Neutrophil (primary cell): Measurements from ENCODE around the gene KRTAP8-1.

Experiments used
- H3K27ac ChIP-seq: fragments of 200-600 bp; sonication (generic); 2 replicates; pipeline ENCODE4 v1.5.1; 2016; ENCODE audit warnings: mild to moderate bottlenecking, moderate library complexity
- H3K27me3 ChIP-seq: fragments of 200-600 bp; sonication (generic); 2 replicates; pipeline ENCODE4 v1.6.0; 2016; ENCODE audit warnings: mild to moderate bottlenecking
- H3K36me3 ChIP-seq: fragments of 200-600 bp; sonication (generic); 2 replicates; pipeline ENCODE4 v1.5.1; 2017
- H3K4me1 ChIP-seq, 2 experiments: fragments of 200-600 bp in 1 of 2; sonication (generic) in 1 of 2; 1 replicate in 1 of 2; 2 replicates in 1 of 2; pipeline versions ENCODE4 v1.5.1 to v1.6.1; 2013 to 2016; ENCODE audit warnings: low read depth in 1 of 2, low read length in 1 of 2, mild to moderate bottlenecking in 1 of 2, moderate library complexity in 1 of 2; ENCODE audit not compliant: control insufficient read depth in 1 of 2, insufficient read depth in 1 of 2
- H3K4me3 ChIP-seq, 2 experiments: fragments of 200-600 bp in 1 of 2; sonication (generic) in 1 of 2; 1 replicate in 1 of 2; 2 replicates in 1 of 2; pipeline ENCODE4 v1.5.1; 2013 to 2016; ENCODE audit warnings: low read depth in 1 of 2, low read length in 1 of 2, mild to moderate bottlenecking in 1 of 2, moderate library complexity in 1 of 2
- H3K9me3 ChIP-seq: fragments of 200-600 bp; sonication (generic); 2 replicates; pipeline ENCODE4 v1.5.1; 2016
- TF ChIP-seq, protein P1 (sequence below): fragments of 200-600 bp; sonication (generic); IDR thresholded peaks from 2 replicates; pipeline ENCODE4 v1.5.1; 2016; ENCODE audit warnings: antibody characterized with exemption

KRTAP8-1 gene, protein sequence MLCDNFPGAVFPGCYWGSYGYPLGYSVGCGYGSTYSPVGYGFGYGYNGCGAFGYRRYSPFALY

DNA sequence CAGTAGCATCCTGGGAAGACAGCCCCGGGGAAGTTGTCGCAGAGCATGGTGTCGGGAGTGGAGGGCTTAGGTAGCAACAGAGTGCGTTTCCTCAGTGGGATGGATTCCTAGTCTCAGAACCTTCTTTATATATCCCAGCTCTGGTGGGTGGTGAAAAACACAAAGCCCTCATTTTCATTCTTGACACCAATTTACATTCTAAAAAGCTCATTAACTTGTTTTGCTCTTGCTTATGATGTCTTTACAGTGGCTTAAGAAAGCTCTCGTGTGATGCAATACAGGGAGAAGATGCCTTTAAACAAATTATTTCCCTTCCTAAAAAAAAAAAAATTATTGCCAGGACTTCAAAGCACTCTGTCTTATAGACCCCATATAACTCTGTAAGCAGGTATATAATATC is at the start of gene KRTAP8-1:
TSS of gene KRTAP8-1 (minus strand) at position 101 of the 400 bp plus-strand sequence. CDS start at position 47, 54 bp downstream.
- H3K4me1 ChIP-seq = no peaks in the 10 kb centered on the region
- H3K9me3 ChIP-seq = no peaks in the 10 kb centered on the region
- no peak within 1 kb of the TSS for H3K27ac ChIP-seq
- H3K27me3 ChIP-seq = no peaks in the 10 kb centered on the region
- TF ChIP-seq, protein P1, sequence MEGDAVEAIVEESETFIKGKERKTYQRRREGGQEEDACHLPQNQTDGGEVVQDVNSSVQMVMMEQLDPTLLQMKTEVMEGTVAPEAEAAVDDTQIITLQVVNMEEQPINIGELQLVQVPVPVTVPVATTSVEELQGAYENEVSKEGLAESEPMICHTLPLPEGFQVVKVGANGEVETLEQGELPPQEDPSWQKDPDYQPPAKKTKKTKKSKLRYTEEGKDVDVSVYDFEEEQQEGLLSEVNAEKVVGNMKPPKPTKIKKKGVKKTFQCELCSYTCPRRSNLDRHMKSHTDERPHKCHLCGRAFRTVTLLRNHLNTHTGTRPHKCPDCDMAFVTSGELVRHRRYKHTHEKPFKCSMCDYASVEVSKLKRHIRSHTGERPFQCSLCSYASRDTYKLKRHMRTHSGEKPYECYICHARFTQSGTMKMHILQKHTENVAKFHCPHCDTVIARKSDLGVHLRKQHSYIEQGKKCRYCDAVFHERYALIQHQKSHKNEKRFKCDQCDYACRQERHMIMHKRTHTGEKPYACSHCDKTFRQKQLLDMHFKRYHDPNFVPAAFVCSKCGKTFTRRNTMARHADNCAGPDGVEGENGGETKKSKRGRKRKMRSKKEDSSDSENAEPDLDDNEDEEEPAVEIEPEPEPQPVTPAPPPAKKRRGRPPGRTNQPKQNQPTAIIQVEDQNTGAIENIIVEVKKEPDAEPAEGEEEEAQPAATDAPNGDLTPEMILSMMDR = no peak
- H3K4me3 ChIP-seq = no peak within 1 kb of the TSS
- no peaks in the 10 kb centered on the region for H3K36me3 ChIP-seq

DNA sequence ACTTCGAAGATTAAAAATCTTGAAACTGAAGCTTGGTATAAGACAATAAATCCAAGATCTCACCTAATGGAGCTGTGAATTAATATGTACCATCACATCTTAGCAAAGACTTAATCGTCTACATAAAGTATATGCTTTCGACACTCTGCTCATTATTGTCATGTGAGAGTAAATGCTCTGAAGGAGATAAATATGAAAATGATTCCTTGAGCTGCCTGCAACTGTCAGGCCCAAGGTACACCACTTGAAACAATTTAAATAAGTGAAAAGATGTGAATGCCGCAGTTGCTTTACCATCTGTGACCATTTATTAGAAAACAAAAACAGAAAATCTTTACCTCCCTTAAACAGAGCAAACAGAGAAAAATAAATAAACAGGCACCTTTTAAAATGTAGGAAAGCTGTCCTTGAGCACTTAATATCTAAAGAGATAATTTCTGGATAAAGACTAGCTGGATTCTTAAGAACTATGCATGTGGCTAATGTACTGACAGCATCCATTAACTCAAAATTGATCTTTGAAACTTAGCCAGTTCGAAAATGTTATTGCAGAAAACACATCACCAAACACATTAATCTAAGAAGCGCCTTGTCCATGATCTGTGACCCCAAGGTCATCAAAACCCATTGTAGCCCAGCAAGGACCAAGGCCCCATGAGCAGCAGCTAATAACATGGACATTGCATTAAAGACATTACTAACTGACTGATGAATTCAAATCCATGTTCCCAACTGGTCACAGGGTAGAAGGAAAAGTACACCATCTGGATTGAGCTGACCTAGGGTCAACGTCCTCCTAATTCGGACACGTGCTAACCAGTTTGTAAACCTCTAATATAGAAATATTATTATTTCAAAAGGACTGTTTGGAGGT is 34.8 kb upstream of the KRTAP8-1 start:
- Histone ChIP-seq H3K36me3 (no peaks in the 10 kb centered on the region), H3K4me3 (no peak overlapping the region), H3K4me1 (no peaks in the 10 kb centered on the region), H3K27me3 (no peaks in the 10 kb centered on the region), H3K27ac (no peak overlapping the region), H3K9me3 (no peaks in the 10 kb centered on the region)
- TF ChIP-seq, protein P1 = no peak

DNA sequence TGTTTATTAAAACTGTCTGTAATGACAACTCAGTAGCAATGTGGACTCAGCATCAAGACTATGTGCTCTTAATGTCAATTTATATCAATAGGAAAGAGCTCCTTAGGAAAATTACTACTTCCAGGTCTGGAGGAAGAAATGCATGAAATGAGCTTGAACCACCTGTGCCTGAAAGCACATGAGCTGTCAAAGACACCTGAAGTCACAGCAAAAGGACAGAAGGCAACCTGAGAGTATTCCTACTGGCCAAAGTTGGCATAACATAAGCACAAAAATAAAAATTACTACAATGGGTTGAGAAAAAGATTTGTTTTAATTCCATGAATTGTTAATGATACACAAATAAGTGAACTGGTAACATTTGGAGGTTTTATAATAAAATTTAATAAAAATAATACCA is 29.9 kb upstream of the KRTAP8-1 start:
- TF ChIP-seq, protein P1 = no peak
- H3K36me3 ChIP-seq = no peaks in the 10 kb centered on the region
- H3K27me3 ChIP-seq = no peaks in the 10 kb centered on the region
- H3K4me3 ChIP-seq = no peak overlapping the region
- no peaks in the 10 kb centered on the region for H3K4me1 ChIP-seq
- no peaks in the 10 kb centered on the region for H3K9me3 ChIP-seq
- no peak overlapping the region for H3K27ac ChIP-seq

- Histone ChIP-seq H3K9me3 (no peaks in the 10 kb centered on the region), H3K36me3 (no peaks in the 10 kb centered on the region), H3K4me1 (no peaks in the 10 kb centered on the region), H3K27me3 (no peaks in the 10 kb centered on the region), H3K27ac (no peak overlapping the region), H3K4me3 (no peak overlapping the region)
- TF ChIP-seq, protein P1 = no peak
Measured at GRCh38 chr21:30839304-30839703, 26.2 kb upstream of the KRTAP8-1 start.

DNA sequence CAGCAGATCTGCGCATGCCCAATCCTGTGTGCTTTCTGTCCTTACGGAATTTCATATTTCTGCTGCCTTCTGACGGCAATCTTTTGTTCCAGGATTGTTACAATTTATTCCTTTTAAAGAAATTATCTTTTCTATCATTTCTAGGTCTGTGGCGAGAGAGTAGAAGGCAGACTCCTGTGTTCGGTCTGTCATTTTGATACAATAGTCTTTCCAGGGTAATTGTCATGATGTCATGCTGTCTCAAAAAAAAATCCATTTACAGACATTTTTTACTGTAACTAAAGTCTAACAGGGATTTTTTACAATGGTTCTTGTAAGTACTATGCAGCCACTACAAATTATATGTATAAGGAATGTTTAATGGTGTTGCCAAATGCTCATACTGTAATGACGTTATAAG is 25.5 kb upstream of the KRTAP8-1 start:
- Histone ChIP-seq H3K4me3 (no peak overlapping the region), H3K27me3 (no peaks in the 10 kb centered on the region), H3K27ac (no peak overlapping the region), H3K9me3 (no peaks in the 10 kb centered on the region), H3K36me3 (no peaks in the 10 kb centered on the region), H3K4me1 (no peaks in the 10 kb centered on the region)
- TF ChIP-seq, protein P1 = no peak
